Skeletal muscle cell (primary cell): ENCODE measurements around the gene YEATS4.

Source experiments
- DNase-seq: peaks from one replicate; pipeline ENCODE4 v3.0.0-alpha.2; 2010; ENCODE audit warnings: low read depth
- H3K4me3 ChIP-seq: 2 replicates; pipeline ENCODE4 v1.5.1; 2011; ENCODE audit warnings: low read depth, mild to moderate bottlenecking, control low read depth, low read length, moderate library complexity

Gene YEATS4

GRCh38 chr12:69339999-69340398, 19.5 kb upstream of the YEATS4 start:
- H3K4me3 ChIP-seq = no peak overlapping the region
- no peak for DNase-seq

- no peak for DNase-seq
- H3K4me3 ChIP-seq = no peak overlapping the region
Measured at GRCh38 chr12:69341328-69341727, 18.2 kb upstream of the YEATS4 start.

GRCh38 chr12:69342421-69342820, 17.1 kb upstream of the YEATS4 start:
- DNase-seq = no peak
- no peak overlapping the region for H3K4me3 ChIP-seq

- no peak for DNase-seq
- H3K4me3 ChIP-seq = no peak overlapping the region
Measured at GRCh38 chr12:69343357-69343756, 16.2 kb upstream of the YEATS4 start.

GRCh38 chr12:69343885-69344612, 15.5 kb upstream of the YEATS4 start:
- no peak for DNase-seq
- H3K4me3 ChIP-seq = no peak overlapping the region

- no peak for DNase-seq
- H3K4me3 ChIP-seq = no peak overlapping the region
Measured at GRCh38 chr12:69345077-69345476, 14.5 kb upstream of the YEATS4 start.

- DNase-seq = no peak
- H3K4me3 ChIP-seq = no peak overlapping the region
Measured at GRCh38 chr12:69345742-69346141, 13.8 kb upstream of the YEATS4 start.

GRCh38 chr12:69348162-69348938, 11.2 kb upstream of the YEATS4 start, which contains the start of gene LYZ:
Gene LYZ (plus strand): TSS chr12:69348381. CDS start chr12:69348409, 28 bp downstream.
- no peak within 1 kb of the TSS for H3K4me3 ChIP-seq
- DNase-seq = no peak

- H3K4me3 ChIP-seq = no peak overlapping the region
- no peak for DNase-seq
Measured at GRCh38 chr12:69350002-69350626, 9.4 kb upstream of the YEATS4 start.

- H3K4me3 ChIP-seq = no peak overlapping the region
- DNase-seq = no peak
Measured at GRCh38 chr12:69350777-69351176, 8.8 kb upstream of the YEATS4 start.

- no peak overlapping the region for H3K4me3 ChIP-seq
- DNase-seq = no peak
Measured at GRCh38 chr12:69351462-69352236, 7.9 kb upstream of the YEATS4 start.

GRCh38 chr12:69352904-69353303, 6.6 kb upstream of the YEATS4 start:
- no peak for DNase-seq
- H3K4me3 ChIP-seq = no peak overlapping the region

GRCh38 chr12:69354172-69354555, 5.4 kb upstream of the YEATS4 start:
- H3K4me3 ChIP-seq = no peak overlapping the region
- no peak for DNase-seq

GRCh38 chr12:69354556-69355187, 4.9 kb upstream of the YEATS4 start:
- DNase-seq = no peak
- H3K4me3 ChIP-seq = no peak overlapping the region

- DNase-seq = no peak
- H3K4me3 ChIP-seq = no peak overlapping the region
Measured at GRCh38 chr12:69355363-69356028, 4.0 kb upstream of the YEATS4 start.

GRCh38 chr12:69360348-69360672, 767 bp downstream of the YEATS4 start:
- peak overlapping the region; percentile 87 for H3K4me3 ChIP-seq
- no peak for DNase-seq

- no peak for DNase-seq
- no peak overlapping the region for H3K4me3 ChIP-seq
Measured at GRCh38 chr12:69366796-69367195, 7.3 kb downstream of the YEATS4 start.

GRCh38 chr12:69368171-69368570, 8.6 kb downstream of the YEATS4 start:
- no peak overlapping the region for H3K4me3 ChIP-seq
- DNase-seq = no peak

GRCh38 chr12:69383074-69383473, 23.5 kb downstream of the YEATS4 start:
- H3K4me3 ChIP-seq = no peak overlapping the region
- no peak for DNase-seq
